ENCODE data around the gene MCL1. TPM values are rescaled to one million over a fixed set of nuclear protein-coding genes. Genes with fewer than 3 reads are reported as not detected.

Gene MCL1
- total RNA-seq, 1 donor from 2014 or later, result 144 TPM

GRCh38 chr1:150557813-150558212 is 21.6 kb downstream of the MCL1 start:
- H3K4me3 ChIP-seq (ENCODE audit: low read depth, low read length), result no peak overlapping the region
- no peak for TF ChIP-seq CTCF (conservative IDR thresholded peaks at IDR 0.05; ENCODE audit: low read depth, low read length)
- no peak for DNase-seq (ENCODE audit: low read depth)

GRCh38 chr1:150557065-150557600 is 22.3 kb downstream of the MCL1 start:
- DNase-seq (ENCODE audit: low read depth), result no peak
- TF ChIP-seq CTCF (conservative IDR thresholded peaks at IDR 0.05; ENCODE audit: low read depth, low read length), result no peak
- no peak overlapping the region for H3K4me3 ChIP-seq (ENCODE audit: low read depth, low read length)

- no peak for DNase-seq (ENCODE audit: low read depth)
- no peak overlapping the region for H3K4me3 ChIP-seq (ENCODE audit: low read depth, low read length)
- no peak for TF ChIP-seq CTCF (conservative IDR thresholded peaks at IDR 0.05; ENCODE audit: low read depth, low read length)
Observed at GRCh38 chr1:150555971-150556865, 23.2 kb downstream of the MCL1 start.

- no peak for TF ChIP-seq CTCF (conservative IDR thresholded peaks at IDR 0.05; ENCODE audit: low read depth, low read length)
- no peak overlapping the region for H3K4me3 ChIP-seq (ENCODE audit: low read depth, low read length)
- no peak for DNase-seq (ENCODE audit: low read depth)
Observed at GRCh38 chr1:150555198-150555970, 24.0 kb downstream of the MCL1 start.

- no peak overlapping the region for H3K4me3 ChIP-seq (ENCODE audit: low read depth, low read length)
Observed at GRCh38 chr1:150554086-150554452, 25.3 kb downstream of the MCL1 start.

More at GRCh38 chr1:150554086-150554452, 25.3 kb downstream of the MCL1 start:
- no peak for DNase-seq (ENCODE audit: low read depth)
- TF ChIP-seq CTCF (conservative IDR thresholded peaks at IDR 0.05; ENCODE audit: low read depth, low read length), result no peak
